ENCODE results near the gene APBA1. TPM values are rescaled to one million over a fixed set of nuclear protein-coding genes. Genes with fewer than 3 reads are reported as not detected.

Gene APBA1
- total RNA-seq, 1 experiment from 2014 or later: 0.53 TPM

DNA sequence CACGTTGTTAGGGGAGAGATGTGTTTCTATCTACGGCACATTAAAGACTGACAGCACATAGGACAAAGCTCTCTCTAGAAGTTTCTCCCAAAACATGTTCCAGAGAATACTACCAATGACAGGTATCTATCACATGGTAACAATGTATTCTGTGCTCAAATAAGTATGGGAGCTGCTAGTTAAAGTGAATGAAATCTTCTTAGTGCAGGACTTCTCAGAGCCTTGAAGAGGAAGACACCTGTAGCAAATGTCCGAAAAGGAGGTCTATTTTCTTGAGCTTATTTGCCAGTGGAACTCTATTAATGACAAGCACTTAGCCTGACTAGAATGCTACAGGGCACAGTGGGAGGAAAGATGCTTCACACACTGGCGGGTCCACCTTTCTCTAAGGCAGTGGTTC lies 209.8 kb downstream of the APBA1 start:
- Histone ChIP-seq H3K27ac (no peak overlapping the region), H3K4me3 (no peak overlapping the region), H3K9me3 (replicated peaks) (no peaks in the 10 kb centered on the region), H3K36me3 (no peaks in the 10 kb centered on the region), H3K4me1 (peaks cover 6% of the 10 kb centered on the region; the same call in 1 of the 2 replicates), H3K27me3 (no peaks in the 10 kb centered on the region)
- DNase-seq: no peak

- Histone ChIP-seq H3K4me1 (peaks cover 11% of the 10 kb centered on the region; the same call in 1 of the 2 replicates), H3K36me3 (no peaks in the 10 kb centered on the region), H3K4me3 (no peak overlapping the region), H3K9me3 (replicated peaks) (no peaks in the 10 kb centered on the region), H3K27me3 (no peaks in the 10 kb centered on the region), H3K27ac (no peak overlapping the region)
- no peak for DNase-seq
Observed at GRCh38 chr9:69461103-69461887, 210.9 kb downstream of the APBA1 start.

DNA sequence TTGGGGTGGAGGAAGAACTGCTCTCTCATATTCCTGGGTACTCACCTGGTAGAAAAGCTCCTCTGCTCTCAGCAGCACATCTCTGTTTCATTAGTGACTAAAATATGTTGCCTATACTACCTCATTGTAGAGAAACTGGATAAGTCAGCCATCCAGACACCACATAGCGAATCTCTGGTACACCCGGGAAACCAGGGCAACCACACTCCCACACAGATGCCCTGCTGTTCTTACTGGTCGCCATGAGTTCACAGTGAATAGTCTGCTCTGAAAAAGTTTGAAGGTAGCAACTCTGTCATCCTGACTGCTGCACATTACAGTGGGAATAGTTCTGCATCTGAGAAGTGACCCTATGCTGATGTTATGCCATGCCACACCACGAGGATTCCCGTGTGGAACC lies 212.2 kb downstream of the APBA1 start:
- Histone ChIP-seq H3K27me3 (no peaks in the 10 kb centered on the region), H3K4me3 (no peak overlapping the region), H3K27ac (no peak overlapping the region), H3K4me1 (peaks cover 11% of the 10 kb centered on the region; the same call in 1 of the 2 replicates), H3K9me3 (replicated peaks) (no peaks in the 10 kb centered on the region), H3K36me3 (no peaks in the 10 kb centered on the region)
- DNase-seq: no peak

- Histone ChIP-seq H3K27me3 (no peaks in the 10 kb centered on the region), H3K27ac (no peak overlapping the region), H3K4me3 (no peak overlapping the region), H3K36me3 (no peaks in the 10 kb centered on the region), H3K4me1 (peaks cover 10% of the 10 kb centered on the region; the same call in 1 of the 2 replicates), H3K9me3 (replicated peaks) (no peaks in the 10 kb centered on the region)
- DNase-seq: no peak
Observed at GRCh38 chr9:69458176-69458575, 214.0 kb downstream of the APBA1 start.

- Histone ChIP-seq H3K4me1 (peaks cover 19% of the 10 kb centered on the region; the same call in 1 of the 2 replicates), H3K9me3 (replicated peaks) (no peaks in the 10 kb centered on the region), H3K36me3 (no peaks in the 10 kb centered on the region), H3K27me3 (no peaks in the 10 kb centered on the region), H3K4me3 (no peak overlapping the region), H3K27ac (no peak overlapping the region)
- DNase-seq: no peak
Observed at GRCh38 chr9:69456201-69456600, 216.0 kb downstream of the APBA1 start.

DNA sequence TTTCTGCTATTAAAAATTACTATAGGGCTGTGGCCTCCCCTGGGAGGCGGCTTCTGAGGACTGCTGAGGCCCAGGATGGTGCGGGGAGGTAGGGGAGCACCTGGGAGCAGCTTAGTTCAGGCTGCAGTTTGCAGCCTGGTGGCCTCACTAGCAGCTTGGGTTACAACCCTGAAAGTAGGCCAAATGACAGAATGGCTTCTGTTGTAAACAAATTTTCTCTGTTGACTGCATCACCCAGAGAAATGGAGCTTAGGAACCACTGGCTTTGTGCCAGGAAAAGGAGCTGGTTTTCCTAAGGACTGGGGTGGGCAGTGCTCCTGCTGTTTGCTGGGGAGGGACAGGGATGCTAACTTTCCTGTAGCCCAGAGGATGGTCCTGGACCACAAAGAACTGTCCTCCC lies 216.9 kb downstream of the APBA1 start:
- H3K4me1 ChIP-seq: peaks cover 19% of the 10 kb centered on the region; the same call in 1 of the 2 replicates
- H3K27ac ChIP-seq: no peak overlapping the region
- H3K36me3 ChIP-seq: no peaks in the 10 kb centered on the region
- no peaks in the 10 kb centered on the region for H3K27me3 ChIP-seq
- H3K4me3 ChIP-seq: no peak overlapping the region
- no peaks in the 10 kb centered on the region for H3K9me3 ChIP-seq (replicated peaks)
- DNase-seq: peak in 1 of 2 experiments; percentile 51

DNA sequence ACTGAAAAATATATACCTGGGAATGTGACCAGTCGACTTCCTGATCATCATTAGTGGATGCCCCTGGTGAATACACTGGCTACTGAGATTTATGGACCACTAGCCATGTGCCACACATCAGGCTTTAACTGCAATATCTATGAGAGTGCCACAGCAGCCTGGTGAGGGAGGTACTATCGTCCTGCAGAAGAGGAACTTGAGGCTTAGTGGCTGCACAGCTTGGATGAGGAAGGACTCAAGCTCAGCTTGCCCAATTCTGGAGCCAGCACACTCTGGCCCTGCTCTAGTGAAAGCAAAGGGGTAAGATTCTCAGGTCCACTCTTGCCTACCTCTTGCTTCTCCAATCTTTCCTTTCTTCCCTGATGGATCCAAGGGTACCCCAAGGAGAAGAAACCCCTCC lies 217.8 kb downstream of the APBA1 start:
- Histone ChIP-seq H3K4me1 (peaks cover 15% of the 10 kb centered on the region; the same call in 1 of the 2 replicates), H3K4me3 (no peak overlapping the region), H3K27me3 (no peaks in the 10 kb centered on the region), H3K9me3 (replicated peaks) (no peaks in the 10 kb centered on the region), H3K27ac (no peak overlapping the region), H3K36me3 (no peaks in the 10 kb centered on the region)
- no peak for DNase-seq

DNA sequence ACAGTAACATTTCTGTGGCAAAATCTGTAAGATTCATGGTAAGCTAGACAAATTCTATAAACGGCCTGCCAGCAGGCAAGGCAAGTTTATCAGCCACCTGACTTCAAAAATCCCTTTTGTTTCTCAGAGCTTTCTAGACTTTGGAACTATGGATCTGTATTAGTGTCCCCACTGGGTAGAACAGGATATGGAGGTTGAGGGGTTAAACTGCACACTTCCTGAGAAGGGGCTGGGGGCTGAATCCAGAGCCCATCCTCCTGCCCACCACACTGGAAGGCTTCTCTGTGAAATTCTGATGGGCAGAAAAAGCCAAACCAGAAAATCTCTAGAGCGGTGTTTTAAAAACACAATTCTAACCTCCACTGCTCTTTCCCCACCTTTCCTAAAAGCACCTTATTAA lies 218.4 kb downstream of the APBA1 start:
- H3K27me3 ChIP-seq: no peaks in the 10 kb centered on the region
- no peak overlapping the region for H3K27ac ChIP-seq
- H3K4me3 ChIP-seq: no peak overlapping the region
- DNase-seq: no peak
- no peaks in the 10 kb centered on the region for H3K9me3 ChIP-seq (replicated peaks)
- H3K4me1 ChIP-seq: peaks cover 15% of the 10 kb centered on the region; the same call in 1 of the 2 replicates
- H3K36me3 ChIP-seq: no peaks in the 10 kb centered on the region

DNA sequence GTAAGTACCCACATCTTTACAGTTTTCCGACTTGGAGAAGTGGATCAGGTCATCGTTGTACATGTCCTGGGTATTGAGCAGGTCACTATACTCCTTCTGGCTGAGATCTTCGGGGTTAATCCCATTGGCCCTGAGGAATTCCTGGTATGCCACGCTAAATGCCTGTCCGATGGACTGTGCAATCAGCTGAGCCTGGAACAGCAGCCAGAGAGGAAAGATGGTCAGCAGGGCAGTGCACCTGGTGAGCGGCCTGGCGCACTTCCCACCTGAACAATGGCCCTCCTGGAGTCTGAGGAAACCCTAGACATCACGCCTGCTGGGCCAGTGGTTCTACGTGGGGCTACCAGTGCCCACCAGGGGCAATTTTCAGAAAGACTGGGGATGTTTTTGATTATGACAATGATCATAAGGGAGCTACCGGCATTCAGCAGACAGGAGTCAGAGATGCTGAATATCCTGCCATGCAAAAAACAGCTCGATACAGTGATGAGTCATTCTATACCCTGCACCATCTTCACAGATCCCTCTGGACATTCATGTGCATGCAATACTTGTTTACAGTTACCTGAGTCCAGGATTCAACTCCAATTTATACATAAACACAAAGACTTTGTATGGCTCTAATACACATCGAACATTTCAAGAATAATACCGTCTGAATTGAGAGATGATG lies 219.9 kb downstream of the APBA1 start:
- Histone ChIP-seq H3K27ac (no peak overlapping the region), H3K4me1 (peaks cover 15% of the 10 kb centered on the region; the same call in 1 of the 2 replicates), H3K9me3 (replicated peaks) (no peaks in the 10 kb centered on the region), H3K4me3 (no peak overlapping the region), H3K27me3 (no peaks in the 10 kb centered on the region), H3K36me3 (no peaks in the 10 kb centered on the region)
- DNase-seq: no peak

DNA sequence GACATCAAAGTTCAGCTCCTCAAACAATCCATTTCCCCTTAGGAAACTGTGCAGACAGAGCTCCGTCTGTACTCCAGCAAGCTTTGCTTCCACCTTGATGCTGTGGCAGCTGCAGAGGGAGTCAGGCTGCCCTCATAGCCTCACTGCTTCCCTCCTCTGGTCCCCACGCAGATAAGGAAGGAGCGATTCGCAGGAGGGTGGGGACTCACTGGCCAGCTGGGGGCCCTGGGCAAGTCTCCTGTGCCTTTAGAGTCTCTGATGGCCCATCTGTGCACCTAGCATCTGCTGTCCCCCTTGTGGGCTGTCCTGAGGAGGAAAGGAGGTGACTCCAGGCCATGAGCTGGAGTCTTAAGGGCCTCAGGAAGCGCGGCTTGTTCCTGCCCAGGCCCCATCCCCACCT lies 225.7 kb downstream of the APBA1 start:
- no peaks in the 10 kb centered on the region for H3K36me3 ChIP-seq
- DNase-seq: peak; percentile 35 to 59
- no peaks in the 10 kb centered on the region for H3K9me3 ChIP-seq (replicated peaks)
- peaks cover 42% of the 10 kb centered on the region for H3K4me1 ChIP-seq
- H3K4me3 ChIP-seq: no peak overlapping the region
- peak overlapping the region; percentile 3; the same call in 1 of the 2 replicates for H3K27ac ChIP-seq
- no peaks in the 10 kb centered on the region for H3K27me3 ChIP-seq

DNA sequence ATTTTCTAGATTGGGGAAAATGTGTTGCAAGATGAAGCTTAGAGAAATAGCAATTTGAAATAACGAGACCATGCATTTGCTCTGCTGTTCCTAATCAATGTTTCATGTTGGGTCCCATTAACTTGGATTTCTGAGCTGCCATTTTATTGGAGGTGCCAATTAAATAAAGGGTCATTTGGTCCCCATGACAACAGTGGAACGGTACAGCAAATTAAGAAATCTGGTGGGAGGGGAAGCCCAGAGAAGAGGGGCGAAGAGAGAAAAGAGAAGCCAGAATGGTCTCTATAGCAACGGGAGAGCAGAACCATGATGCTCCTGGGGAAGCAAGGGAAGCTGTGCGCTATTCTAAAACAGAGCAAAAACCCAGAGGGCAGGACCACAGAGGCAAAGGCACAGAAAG lies 226.9 kb downstream of the APBA1 start:
- H3K4me3 ChIP-seq: no peak overlapping the region
- no peaks in the 10 kb centered on the region for H3K9me3 ChIP-seq (replicated peaks)
- no peaks in the 10 kb centered on the region for H3K36me3 ChIP-seq

GRCh38 chr9:69444791-69445190 lies 227.4 kb downstream of the APBA1 start:
- DNase-seq: peak; percentile 53 to 79
- Histone ChIP-seq H3K27me3 (no peaks in the 10 kb centered on the region), H3K36me3 (no peaks in the 10 kb centered on the region), H3K4me3 (no peak overlapping the region), H3K27ac (peak overlapping the region; percentile 61), H3K9me3 (replicated peaks) (no peaks in the 10 kb centered on the region), H3K4me1 (peaks cover 44% of the 10 kb centered on the region)

More for the DNA sequence above, 226.9 kb downstream of the APBA1 start:
- H3K27me3 ChIP-seq: no peaks in the 10 kb centered on the region
- H3K27ac ChIP-seq: peak overlapping the region; percentile 61
- DNase-seq: no peak
- H3K4me1 ChIP-seq: peaks cover 44% of the 10 kb centered on the region

DNA sequence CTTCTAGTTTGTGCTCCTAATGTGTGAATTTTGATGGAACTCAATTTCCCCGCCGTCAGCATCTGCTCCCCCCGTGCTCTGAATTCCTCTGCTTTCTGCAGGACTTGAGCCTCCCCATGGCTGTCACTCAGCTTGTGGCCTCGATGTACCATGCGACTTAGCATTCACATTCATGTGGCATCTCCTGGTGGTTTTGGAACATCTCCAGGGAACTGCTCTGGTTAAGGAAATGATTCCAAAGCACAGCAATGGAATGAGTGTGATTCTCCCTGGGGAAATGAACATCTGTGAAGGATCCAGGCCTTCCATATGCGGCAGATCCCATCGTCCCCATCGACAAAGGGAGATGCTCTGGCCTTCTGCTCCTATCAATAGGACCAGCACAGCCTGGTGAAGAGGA lies 228.2 kb downstream of the APBA1 start:
- DNase-seq: peak; percentile 66 to 77
- Histone ChIP-seq H3K4me3 (no peak overlapping the region), H3K4me1 (peaks cover 44% of the 10 kb centered on the region), H3K27me3 (no peaks in the 10 kb centered on the region), H3K36me3 (no peaks in the 10 kb centered on the region), H3K27ac (peak overlapping the region; percentile 61), H3K9me3 (replicated peaks) (no peaks in the 10 kb centered on the region)

DNA sequence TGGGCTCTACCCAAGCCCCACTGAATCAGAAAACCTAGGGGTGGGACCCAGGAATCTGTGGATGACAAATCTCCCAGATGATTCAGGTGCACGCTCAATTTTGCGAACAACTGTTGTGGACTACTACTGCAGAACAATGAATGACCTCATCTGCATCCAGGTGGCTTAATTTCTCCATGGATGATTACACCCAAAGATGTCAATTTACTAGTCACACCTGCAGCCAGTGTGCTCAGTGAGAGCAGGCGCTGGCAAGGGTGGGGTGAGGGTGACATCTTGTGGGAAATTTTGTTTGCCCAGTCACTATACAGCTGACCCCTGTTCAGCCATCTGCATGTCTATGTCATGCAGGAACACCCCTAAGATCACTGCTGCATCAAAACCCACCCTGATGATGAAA lies 229.0 kb downstream of the APBA1 start:
- no peaks in the 10 kb centered on the region for H3K9me3 ChIP-seq (replicated peaks)
- DNase-seq: peak in 1 of 2 experiments; percentile 18

DNA sequence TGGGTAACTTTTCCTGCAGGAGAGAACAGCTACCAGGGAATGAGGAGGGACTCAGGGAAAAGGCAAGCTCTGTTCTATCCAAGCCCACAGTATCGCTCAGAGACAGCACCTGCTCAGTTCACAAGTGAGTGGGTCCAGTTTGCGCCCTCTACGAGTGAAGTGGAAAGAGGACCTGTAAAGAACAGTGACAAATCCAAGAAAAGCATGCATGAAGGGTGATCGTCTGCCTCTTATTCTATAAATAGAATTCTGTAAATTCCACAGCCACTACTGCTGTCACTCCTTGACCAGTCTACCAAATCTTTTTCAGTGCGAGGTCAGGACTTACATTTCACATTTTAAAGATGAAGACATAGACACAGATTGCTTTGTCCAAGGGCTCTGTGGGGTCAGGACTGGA lies 229.7 kb downstream of the APBA1 start:
- Histone ChIP-seq H3K36me3 (no peaks in the 10 kb centered on the region), H3K9me3 (replicated peaks) (no peaks in the 10 kb centered on the region), H3K27ac (no peak overlapping the region), H3K4me3 (no peak overlapping the region), H3K4me1 (peaks cover 44% of the 10 kb centered on the region), H3K27me3 (no peaks in the 10 kb centered on the region)
- no peak for DNase-seq

More for the DNA sequence above, 229.0 kb downstream of the APBA1 start:
- no peak overlapping the region for H3K27ac ChIP-seq
- no peaks in the 10 kb centered on the region for H3K36me3 ChIP-seq
- H3K4me3 ChIP-seq: no peak overlapping the region
- H3K4me1 ChIP-seq: peaks cover 44% of the 10 kb centered on the region
- no peaks in the 10 kb centered on the region for H3K27me3 ChIP-seq
